Stimulated activated CD8-positive, alpha-beta memory T cell treated with anti-CD3 and anti-CD28 coated beads, Interleukin-7, amount 100 ng/mL, for 1 hour (primary cell): ENCODE results near the gene GLUL.
"Not testable (repeated sequence)": the region's sequence is repeated elsewhere in the genome, so short reads cannot be mapped to it uniquely, and the experiment has no call there.

ENCODE experiments used
- DNase-seq, 2 donors: peaks; one replicate each; pipeline ENCODE4 v3.0.0-alpha.2; 2020; ENCODE audit warnings: low read depth in 2 of 2

GLUL gene

GRCh38 chr1:182368358-182368757, 23.2 kb downstream of the GLUL start:
- DNase-seq: no peak

GRCh38 chr1:182367926-182368325, 23.7 kb downstream of the GLUL start:
- DNase-seq: no peak

- DNase-seq: no peak
Observed at GRCh38 chr1:182366596-182366995, 25.0 kb downstream of the GLUL start.

GRCh38 chr1:182359645-182360044, 31.9 kb downstream of the GLUL start:
- DNase-seq: no peak

- no peak for DNase-seq
Observed at GRCh38 chr1:182357913-182358312, 33.7 kb downstream of the GLUL start.

GRCh38 chr1:182357171-182357570, 34.4 kb downstream of the GLUL start:
- no peak for DNase-seq

GRCh38 chr1:182355723-182356098, 35.9 kb downstream of the GLUL start:
- no peak for DNase-seq

- DNase-seq: no peak
Observed at GRCh38 chr1:182351790-182352364, 39.7 kb downstream of the GLUL start.

GRCh38 chr1:182350839-182351238, 40.8 kb downstream of the GLUL start:
- no peak for DNase-seq

- no peak for DNase-seq
Observed at GRCh38 chr1:182348961-182349747, 42.4 kb downstream of the GLUL start.

GRCh38 chr1:182347019-182347418, 44.6 kb downstream of the GLUL start:
- DNase-seq: no peak

- no peak for DNase-seq
Observed at GRCh38 chr1:182340233-182341058, 51.1 kb downstream of the GLUL start.

- DNase-seq: no peak
Observed at GRCh38 chr1:182339684-182340083, 51.9 kb downstream of the GLUL start.

GRCh38 chr1:182338806-182339370, 52.7 kb downstream of the GLUL start:
- DNase-seq: no peak

GRCh38 chr1:182337736-182338571, 53.6 kb downstream of the GLUL start:
- no peak for DNase-seq

GRCh38 chr1:182335771-182336566, 55.6 kb downstream of the GLUL start:
- DNase-seq: no peak

- not testable (repeated sequence) for DNase-seq
Observed at GRCh38 chr1:182333071-182333571, 58.5 kb downstream of the GLUL start.

- DNase-seq: no peak
Observed at GRCh38 chr1:182332261-182333060, 59.1 kb downstream of the GLUL start.
